Femur (tissue), 1 donor: ENCODE data around the gene CAPN15.
"Not testable (repeated sequence)": the region's sequence is repeated elsewhere in the genome, so short reads cannot be mapped to it uniquely, and the experiment has no call there.

Experiments used
- DNase-seq: peaks from one replicate; pipeline ENCODE4 v3.0.0-alpha.2; 2017

The CAPN15 gene

GRCh38 chr16:527015-527903 is at the start of gene CAPN15:
CAPN15 (plus strand) TSS chr16:527712; CDS start chr16:546839, 19,127 bp downstream.
- peak; percentile 93 for DNase-seq

- not testable (repeated sequence) for DNase-seq
Observed at GRCh38 chr16:478287-478686, 49.2 kb upstream of the CAPN15 start.

GRCh38 chr16:482468-483185 is 44.9 kb upstream of the CAPN15 start:
- DNase-seq = no peak

- DNase-seq = no peak
Observed at GRCh38 chr16:483341-484075, 44.0 kb upstream of the CAPN15 start.

- no peak for DNase-seq
Observed at GRCh38 chr16:489606-490005, 37.9 kb upstream of the CAPN15 start.

- no peak for DNase-seq
Observed at GRCh38 chr16:490768-491167, 36.7 kb upstream of the CAPN15 start.

GRCh38 chr16:491220-491919 is 36.1 kb upstream of the CAPN15 start:
- no peak for DNase-seq

GRCh38 chr16:492211-492875 is 35.2 kb upstream of the CAPN15 start:
- peak; percentile 41 for DNase-seq

GRCh38 chr16:494676-495075 is 32.8 kb upstream of the CAPN15 start:
- not testable (repeated sequence) for DNase-seq

GRCh38 chr16:495127-495748 is 32.3 kb upstream of the CAPN15 start:
- DNase-seq = no peak

- DNase-seq = no peak
Observed at GRCh38 chr16:496097-496886, 31.2 kb upstream of the CAPN15 start.

GRCh38 chr16:497258-497657 is 30.3 kb upstream of the CAPN15 start:
- no peak for DNase-seq

GRCh38 chr16:499924-500323 is 27.6 kb upstream of the CAPN15 start:
- no peak for DNase-seq

- DNase-seq = no peak
Observed at GRCh38 chr16:500709-501108, 26.8 kb upstream of the CAPN15 start.

GRCh38 chr16:502179-502943 is 25.2 kb upstream of the CAPN15 start:
- DNase-seq = no peak

GRCh38 chr16:503150-504071 is 24.1 kb upstream of the CAPN15 start:
- DNase-seq = no peak

GRCh38 chr16:505479-506245 is 21.9 kb upstream of the CAPN15 start:
- DNase-seq = no peak

GRCh38 chr16:506246-506546 is 21.3 kb upstream of the CAPN15 start:
- DNase-seq = no peak
